Astrocyte (in vitro differentiated cells and primary cell): Measurements from ENCODE around the gene IGBP1. TPM values are rescaled to one million over a fixed set of nuclear protein-coding genes. Genes with fewer than 3 reads are reported as not detected.

Experiments
- DNase-seq: peaks from one replicate; pipeline ENCODE4 v3.0.0-alpha.2; 2010; ENCODE audit warnings: low read depth
- FAIRE-seq: peaks from 2 replicates; lab custom pipeline; 2011; peaks lifted over from hg19 to GRCh38; lab: Jason Lieb, UNC
- H2AFZ ChIP-seq: 2 replicates; pipeline ENCODE4 v1.6.0; 2012; ENCODE audit warnings: low read depth, low read length, inconsistent platforms
- H3K27ac ChIP-seq: 2 replicates; pipeline ENCODE4 v1.5.1; 2011; ENCODE audit warnings: low read depth, low read length, inconsistent platforms
- H3K27me3 ChIP-seq: 2 replicates; pipeline ENCODE4 v1.6.0; 2011; ENCODE audit warnings: low read length, inconsistent platforms; ENCODE audit not compliant: insufficient read depth
- H3K36me3 ChIP-seq: 2 replicates; pipeline ENCODE4 v1.5.1; 2011; ENCODE audit warnings: low read length, inconsistent platforms; ENCODE audit not compliant: insufficient read depth
- H3K4me1 ChIP-seq: 2 replicates; pipeline ENCODE4 v1.5.1; 2011; ENCODE audit warnings: low read length, inconsistent platforms; ENCODE audit not compliant: insufficient read depth
- H3K4me2 ChIP-seq: 2 replicates; pipeline ENCODE4 v1.6.0; 2012; ENCODE audit warnings: low read length, inconsistent platforms
- H3K4me3 ChIP-seq: 2 replicates; pipeline ENCODE4 v1.5.1; 2011; ENCODE audit warnings: low read depth, mild to moderate bottlenecking, low read length, inconsistent platforms; ENCODE audit not compliant: insufficient read depth
- H3K79me2 ChIP-seq: 2 replicates; pipeline ENCODE4 v1.6.0; 2012; ENCODE audit warnings: mild to moderate bottlenecking, low read length, inconsistent platforms; ENCODE audit not compliant: insufficient read depth
- H3K9ac ChIP-seq: 2 replicates; pipeline ENCODE4 v1.6.0; 2012; ENCODE audit warnings: mild to moderate bottlenecking, low read length, inconsistent platforms
- H3K9me3 ChIP-seq: 2 replicates; pipeline ENCODE4 v1.5.1; 2012; ENCODE audit warnings: low read depth, mild to moderate bottlenecking, low read length, inconsistent platforms; ENCODE audit not compliant: insufficient read depth
- H4K20me1 ChIP-seq: 2 replicates; pipeline ENCODE4 v1.6.0; 2012; ENCODE audit warnings: low read length, inconsistent platforms; ENCODE audit not compliant: insufficient read depth
- H3K27ac Mint-ChIP-seq: one replicate; pipeline ENCODE4 v1.8.0; 2021; ENCODE audit warnings: mild to moderate bottlenecking, mixed read lengths; ENCODE audit not compliant: unreplicated experiment
- H3K27me3 Mint-ChIP-seq: one replicate; pipeline ENCODE4 v1.8.0; 2021; ENCODE audit warnings: low read depth, mixed read lengths; ENCODE audit not compliant: unreplicated experiment
- H3K36me3 Mint-ChIP-seq: one replicate; pipeline ENCODE4 v1.8.0; 2021; ENCODE audit warnings: low read depth, mixed read lengths; ENCODE audit not compliant: unreplicated experiment
- H3K4me1 Mint-ChIP-seq: one replicate; pipeline ENCODE4 v1.8.0; 2021; ENCODE audit warnings: low read depth, mixed read lengths; ENCODE audit not compliant: unreplicated experiment
- H3K4me3 Mint-ChIP-seq: one replicate; pipeline ENCODE4 v1.8.0; 2021; ENCODE audit warnings: mild to moderate bottlenecking, moderate library complexity, mixed read lengths; ENCODE audit not compliant: unreplicated experiment
- H3K9me3 Mint-ChIP-seq: one replicate; pipeline ENCODE4 v1.8.0; 2021; ENCODE audit warnings: mild to moderate bottlenecking, mixed read lengths; ENCODE audit not compliant: unreplicated experiment
- EZH2 ChIP-seq: IDR thresholded peaks from 2 replicates; pipeline ENCODE4 v1.6.1; 2012; ENCODE audit warnings: mild to moderate bottlenecking, low read length, inconsistent platforms; ENCODE audit not compliant: insufficient read depth
- total RNA-seq: library from RNA; stranded (reverse); gene quantifications from 2 replicates; pipeline ENCODE4 v1.2.1, GENCODE V29; 2021
- TF ChIP-seq, protein P1 (sequence below): IDR thresholded peaks from 2 replicates; pipeline ENCODE4 v1.5.1; 2011; ENCODE audit warnings: low read depth, mild to moderate bottlenecking, inconsistent platforms, low read length, moderate library complexity; ENCODE audit not compliant: insufficient read depth

IGBP1 gene
- total RNA-seq, 1 donor from 2014 or later, result 41.1 TPM

DNA sequence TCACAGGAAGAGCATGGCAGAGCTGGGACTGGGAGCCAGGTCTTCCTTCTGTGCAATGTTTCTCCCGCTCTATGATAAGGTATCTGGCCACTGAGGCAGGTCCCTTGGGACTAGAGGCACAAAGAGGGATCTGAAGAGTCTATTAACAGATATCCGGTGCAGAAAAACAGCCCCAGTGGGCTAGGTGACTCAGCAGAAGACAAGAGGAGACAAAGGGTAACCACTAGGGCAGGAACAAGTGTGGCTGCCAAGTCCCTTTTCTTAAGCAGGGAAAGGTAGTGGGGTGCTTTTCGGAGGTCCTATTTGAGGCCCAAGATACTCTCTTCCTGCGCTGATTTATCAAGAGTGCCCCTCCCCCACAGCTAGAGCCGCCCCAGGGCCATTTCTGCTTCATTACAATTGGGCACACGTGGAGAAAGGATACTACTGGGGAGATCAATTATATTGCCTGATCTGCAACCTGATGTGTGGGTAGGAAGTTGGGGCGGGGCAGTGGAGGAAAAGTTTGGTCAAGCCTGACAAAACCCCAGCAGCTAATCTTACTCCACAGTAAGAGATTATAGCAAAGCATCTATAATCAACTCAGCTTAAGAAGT lies 43.8 kb downstream of the IGBP1 start, which contains the start of gene DGAT2L6:
Gene DGAT2L6, plus strand, starts transcription at position 546 of the 596 bp plus-strand sequence. CDS start 100 bp downstream, outside the sequence.
- TF ChIP-seq, protein P1, sequence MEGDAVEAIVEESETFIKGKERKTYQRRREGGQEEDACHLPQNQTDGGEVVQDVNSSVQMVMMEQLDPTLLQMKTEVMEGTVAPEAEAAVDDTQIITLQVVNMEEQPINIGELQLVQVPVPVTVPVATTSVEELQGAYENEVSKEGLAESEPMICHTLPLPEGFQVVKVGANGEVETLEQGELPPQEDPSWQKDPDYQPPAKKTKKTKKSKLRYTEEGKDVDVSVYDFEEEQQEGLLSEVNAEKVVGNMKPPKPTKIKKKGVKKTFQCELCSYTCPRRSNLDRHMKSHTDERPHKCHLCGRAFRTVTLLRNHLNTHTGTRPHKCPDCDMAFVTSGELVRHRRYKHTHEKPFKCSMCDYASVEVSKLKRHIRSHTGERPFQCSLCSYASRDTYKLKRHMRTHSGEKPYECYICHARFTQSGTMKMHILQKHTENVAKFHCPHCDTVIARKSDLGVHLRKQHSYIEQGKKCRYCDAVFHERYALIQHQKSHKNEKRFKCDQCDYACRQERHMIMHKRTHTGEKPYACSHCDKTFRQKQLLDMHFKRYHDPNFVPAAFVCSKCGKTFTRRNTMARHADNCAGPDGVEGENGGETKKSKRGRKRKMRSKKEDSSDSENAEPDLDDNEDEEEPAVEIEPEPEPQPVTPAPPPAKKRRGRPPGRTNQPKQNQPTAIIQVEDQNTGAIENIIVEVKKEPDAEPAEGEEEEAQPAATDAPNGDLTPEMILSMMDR, result no peak
- no peak for TF ChIP-seq EZH2
- no peak within 1 kb of the TSS for H3K4me2 ChIP-seq
- no peaks in the 10 kb centered on the region for H4K20me1 ChIP-seq
- DNase-seq (no peak), FAIRE-seq (no peak)
- H3K36me3 Mint-ChIP-seq, result no peaks in the 10 kb centered on the region
- no peaks in the 10 kb centered on the region for H3K27me3 ChIP-seq
- H3K4me1 ChIP-seq, result peaks cover 20% of the 10 kb centered on the region
- peaks cover 2% of the 10 kb centered on the region for H3K9me3 Mint-ChIP-seq
- H3K27ac Mint-ChIP-seq, result no peak within 1 kb of the TSS
- no peak within 1 kb of the TSS for H3K4me3 Mint-ChIP-seq
- no peaks in the 10 kb centered on the region for H3K27me3 Mint-ChIP-seq
- H3K27ac ChIP-seq, result no peak within 1 kb of the TSS
- H3K9me3 ChIP-seq, result no peaks in the 10 kb centered on the region
- no peak within 1 kb of the TSS for H2AFZ ChIP-seq
- no peak within 1 kb of the TSS for H3K4me3 ChIP-seq
- no peak within 1 kb of the TSS for H3K9ac ChIP-seq
- peaks cover 7% of the 10 kb centered on the region for H3K4me1 Mint-ChIP-seq
- H3K36me3 ChIP-seq, result no peaks in the 10 kb centered on the region
- no peaks in the 10 kb centered on the region for H3K79me2 ChIP-seq

DNA sequence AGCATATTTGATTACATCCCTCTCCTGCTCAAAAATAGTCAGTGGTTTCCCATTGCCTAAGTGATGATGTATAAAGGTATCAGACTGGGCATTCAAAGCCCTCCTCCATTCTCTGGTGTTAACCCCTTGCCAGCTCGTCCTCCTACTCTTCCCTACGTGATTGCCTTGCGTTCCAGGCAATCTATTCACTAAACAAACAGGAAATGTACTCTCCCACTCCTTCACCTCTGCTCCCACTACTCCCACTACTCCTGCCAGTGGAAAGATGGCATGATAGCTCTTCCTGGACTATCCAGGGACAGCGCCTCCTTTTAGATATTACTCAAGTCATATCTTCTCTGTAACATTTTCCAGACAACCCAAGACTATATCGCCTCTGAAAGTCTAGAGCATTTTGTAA lies 49.8 kb downstream of the IGBP1 start:
- H3K27ac Mint-ChIP-seq, result no peak overlapping the region
- Histone ChIP-seq H3K4me2 (no peak overlapping the region), H3K9ac (no peak overlapping the region), H4K20me1 (no peaks in the 10 kb centered on the region), H3K4me3 (no peak overlapping the region), H2AFZ (no peak overlapping the region), H3K4me1 (no peaks in the 10 kb centered on the region), H3K27ac (no peak overlapping the region), H3K36me3 (no peaks in the 10 kb centered on the region), H3K79me2 (no peaks in the 10 kb centered on the region), H3K9me3 (no peaks in the 10 kb centered on the region), H3K27me3 (no peaks in the 10 kb centered on the region)
- TF ChIP-seq EZH2, result no peak
- TF ChIP-seq, protein P1, result no peak
- no peak for DNase-seq
- H3K27me3 Mint-ChIP-seq, result no peaks in the 10 kb centered on the region
- H3K4me1 Mint-ChIP-seq, result no peaks in the 10 kb centered on the region
- H3K4me3 Mint-ChIP-seq, result no peak overlapping the region
- H3K9me3 Mint-ChIP-seq, result no peaks in the 10 kb centered on the region
- peaks cover 2% of the 10 kb centered on the region for H3K36me3 Mint-ChIP-seq
- FAIRE-seq, result no peak

DNA sequence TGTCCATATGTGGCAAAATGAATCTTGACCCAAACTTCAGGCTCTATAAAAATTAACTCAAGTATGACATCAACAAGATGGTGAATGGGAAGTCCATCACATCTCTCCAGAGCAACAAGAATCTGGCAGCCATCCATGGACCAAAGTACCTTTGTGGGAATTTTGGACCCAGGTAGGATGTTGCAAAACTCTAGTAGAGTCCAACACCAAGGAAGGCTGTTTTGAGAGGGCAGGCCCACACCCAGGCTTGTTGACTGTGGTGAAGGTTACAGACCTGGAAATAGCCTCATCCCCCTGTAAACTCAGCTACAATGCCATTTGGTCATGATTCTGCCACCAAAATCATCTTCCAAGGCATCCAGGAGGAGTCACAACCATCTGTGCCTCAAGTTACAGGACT lies 57.0 kb downstream of the IGBP1 start:
- DNase-seq (no peak), FAIRE-seq (no peak)
- Mint-ChIP-seq H3K27me3 (no peaks in the 10 kb centered on the region), H3K4me3 (no peak overlapping the region), H3K27ac (no peak overlapping the region), H3K4me1 (no peaks in the 10 kb centered on the region), H3K9me3 (peaks cover 4% of the 10 kb centered on the region), H3K36me3 (no peaks in the 10 kb centered on the region)
- no peak for TF ChIP-seq EZH2
- TF ChIP-seq, protein P1, result no peak
- Histone ChIP-seq H3K9ac (no peak overlapping the region), H3K27me3 (no peaks in the 10 kb centered on the region), H3K9me3 (no peaks in the 10 kb centered on the region), H3K4me1 (no peaks in the 10 kb centered on the region), H3K36me3 (no peaks in the 10 kb centered on the region), H3K4me2 (no peak overlapping the region), H2AFZ (no peak overlapping the region), H4K20me1 (no peaks in the 10 kb centered on the region), H3K4me3 (no peak overlapping the region), H3K27ac (no peak overlapping the region), H3K79me2 (no peaks in the 10 kb centered on the region)
